Keratinocyte (primary cell): ENCODE data around the gene RASA3. TPM values are rescaled to one million over a fixed set of nuclear protein-coding genes. Genes with fewer than 3 reads are reported as not detected.
A peak's percentile ranks its signal among the peaks of the same experiment; 100 is the strongest.

Experiments used
- DNase-seq: peaks from one replicate; pipeline ENCODE4 v3.0.0-alpha.2; 2011; ENCODE audit warnings: low read depth, missing footprints, low spot score
- FAIRE-seq: peaks from 2 replicates; lab custom pipeline; 2011; peaks lifted over from hg19 to GRCh38; lab: Jason Lieb, UNC
- H2AFZ ChIP-seq: 2 replicates; pipeline ENCODE4 v1.6.0; 2012; ENCODE audit warnings: low read length, control low read depth, inconsistent platforms; ENCODE audit not compliant: control insufficient read depth
- H3K27ac ChIP-seq: 2 replicates; pipeline ENCODE4 v1.5.1; 2011; ENCODE audit warnings: low read length; ENCODE audit not compliant: control insufficient read depth, insufficient read depth
- H3K27me3 ChIP-seq: 3 replicates; pipeline ENCODE4 v1.6.0; 2011; ENCODE audit warnings: low read length; ENCODE audit not compliant: control insufficient read depth, insufficient read depth; ENCODE audit errors: extremely low read depth
- H3K36me3 ChIP-seq, 2 experiments: 2 replicates in 1 of 2; 3 replicates in 1 of 2; pipeline ENCODE4 v1.5.1; 2011; ENCODE audit warnings: low read length in 2 of 2, mild to moderate bottlenecking in 1 of 2; ENCODE audit not compliant: control insufficient read depth in 2 of 2, insufficient read depth in 2 of 2; ENCODE audit errors: extremely low read depth in 1 of 2
- H3K4me1 ChIP-seq: 3 replicates; pipeline ENCODE4 v1.5.1; 2011; ENCODE audit warnings: low read length; ENCODE audit not compliant: control insufficient read depth, insufficient read depth; ENCODE audit errors: extremely low read depth
- H3K4me2 ChIP-seq: 3 replicates; pipeline ENCODE4 v1.6.0; 2011; ENCODE audit warnings: low read depth, low read length; ENCODE audit not compliant: control insufficient read depth, insufficient read depth; ENCODE audit errors: extremely low read depth
- H3K4me3 ChIP-seq, 3 experiments: fragments of 200-600 bp in 1 of 3; sonication (generic) in 1 of 3; 2 replicates in 2 of 3; 3 replicates in 1 of 3; pipeline ENCODE4 v1.5.1; 2011 to 2016; ENCODE audit warnings: low read length in 3 of 3, mild to moderate bottlenecking in 3 of 3, control low read depth in 2 of 3, inconsistent platforms in 1 of 3, low read depth in 1 of 3, mixed read lengths in 1 of 3, mixed run types in 1 of 3, moderate library complexity in 1 of 3; ENCODE audit not compliant: control insufficient read depth in 2 of 3, insufficient read depth in 2 of 3; ENCODE audit errors: extremely low read depth in 1 of 3
- H3K79me2 ChIP-seq: 2 replicates; pipeline ENCODE4 v1.6.0; 2012; ENCODE audit warnings: low read length; ENCODE audit not compliant: control insufficient read depth, insufficient read depth
- H3K9ac ChIP-seq: 3 replicates; pipeline ENCODE4 v1.6.0; 2011; ENCODE audit warnings: low read length; ENCODE audit not compliant: control insufficient read depth, insufficient read depth; ENCODE audit errors: extremely low read depth
- H3K9me1 ChIP-seq: 3 replicates; pipeline ENCODE4 v1.6.0; 2011; ENCODE audit warnings: low read length; ENCODE audit not compliant: control insufficient read depth, insufficient read depth; ENCODE audit errors: extremely low read depth
- H3K9me3 ChIP-seq: 2 replicates; pipeline ENCODE4 v1.5.1; 2012; ENCODE audit warnings: low read depth, low read length; ENCODE audit not compliant: control insufficient read depth
- H4K20me1 ChIP-seq: 3 replicates; pipeline ENCODE4 v1.6.0; 2011; ENCODE audit warnings: low read length; ENCODE audit not compliant: control insufficient read depth, insufficient read depth; ENCODE audit errors: extremely low read depth
- EZH2 ChIP-seq: IDR thresholded peaks from one replicate; pipeline ENCODE4 v1.6.1; 2012; ENCODE audit warnings: inconsistent platforms, mild to moderate bottlenecking, low read length, moderate library complexity
- dilution Hi-C: fragments of 300-500 bp; cut with MboI; formaldehyde crosslinking; loops from one replicate; pipeline ENCODE4 v1.7.0; 2020; ENCODE audit warnings: low sequenced_read_pairs; ENCODE audit not compliant: extremely low pct_ligation_motif_present
- polyA plus RNA-seq, 5 experiments: library from polyadenylated mRNA; depleted of rRNA in 3 of 5; stranded (reverse) in 3 of 5; stranded (forward) in 1 of 5; unstranded in 1 of 5; fragments of >200 nt; gene quantifications; 1 replicate in 1 of 5; 2 replicates in 3 of 5; 3 replicates in 1 of 5; pipeline versions ENCODE4 v1.2.1 to v1.2.3, GENCODE V29; 2011 to 2012; ENCODE audit warnings: missing spikeins in 2 of 5, low read depth in 1 of 5, low replicate concordance in 1 of 5
- TF ChIP-seq, protein P1 (sequence below), 3 experiments: IDR thresholded peaks in 1 of 3; conservative IDR thresholded peaks in 1 of 3; optimal IDR thresholded peaks in 1 of 3; 2 replicates in 2 of 3; 3 replicates in 1 of 3; pipeline versions ENCODE3 to v1.5.1; 2011; ENCODE audit warnings: low read length in 3 of 3, mild to moderate bottlenecking in 3 of 3, moderate library complexity in 2 of 3, control low read depth in 1 of 3, inconsistent platforms in 1 of 3; ENCODE audit not compliant: insufficient read depth in 2 of 3; ENCODE audit errors: extremely low read depth in 1 of 3

Gene RASA3
- polyA plus RNA-seq, 1 donor (not counting 4 experiments of a cell fraction or from before 2014, with no cell fraction given), result 4.1 TPM

DNA sequence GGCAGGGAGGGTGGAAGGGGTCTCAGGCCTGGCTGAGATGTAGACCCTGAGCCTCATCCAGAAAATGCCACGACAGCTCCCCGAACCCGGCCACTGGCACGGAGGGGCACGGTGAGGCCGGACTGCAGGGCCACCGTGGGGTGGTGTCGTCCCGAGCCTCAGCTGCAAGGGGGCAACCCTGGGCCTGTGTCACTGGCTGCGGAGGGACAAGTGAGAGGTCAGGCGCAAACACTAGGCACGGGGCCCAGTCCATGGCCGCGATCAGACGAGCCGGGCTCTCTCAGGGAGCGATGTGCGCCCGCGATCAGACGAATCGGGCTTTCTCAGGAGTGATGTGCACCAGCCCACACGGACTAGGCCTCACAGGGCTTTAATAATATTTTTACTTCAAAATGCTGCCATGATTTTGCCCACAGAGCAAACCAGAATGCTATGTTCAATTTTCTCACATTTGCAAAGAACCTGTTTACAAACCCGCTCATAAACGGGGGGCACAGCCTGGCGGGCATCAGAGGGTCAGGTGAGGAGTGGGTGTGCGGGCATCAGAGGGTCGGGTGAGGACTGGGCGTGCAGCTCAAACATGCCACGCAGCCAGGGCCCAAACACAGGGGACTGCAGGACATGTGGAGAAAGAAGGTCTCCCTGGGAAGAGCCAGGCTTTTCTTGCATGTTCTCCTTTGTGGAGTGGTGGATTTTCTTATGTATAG is 115.9 kb downstream of the RASA3 start:
- Histone ChIP-seq H3K27me3 (no peaks in the 10 kb centered on the region), H3K4me1 (peaks cover 9% of the 10 kb centered on the region), H3K9me3 (no peaks in the 10 kb centered on the region), H4K20me1 (peaks cover 3% of the 10 kb centered on the region), H3K9ac (no peak overlapping the region), H3K9me1 (no peaks in the 10 kb centered on the region), H2AFZ (no peak overlapping the region), H3K4me3 (no peak overlapping the region), H3K27ac (no peak overlapping the region), H3K79me2 (no peaks in the 10 kb centered on the region), H3K4me2 (no peak overlapping the region), H3K36me3 (peaks cover 0 to 1% of the 10 kb centered on the region in 2 experiments)
- TF ChIP-seq, protein P1, sequence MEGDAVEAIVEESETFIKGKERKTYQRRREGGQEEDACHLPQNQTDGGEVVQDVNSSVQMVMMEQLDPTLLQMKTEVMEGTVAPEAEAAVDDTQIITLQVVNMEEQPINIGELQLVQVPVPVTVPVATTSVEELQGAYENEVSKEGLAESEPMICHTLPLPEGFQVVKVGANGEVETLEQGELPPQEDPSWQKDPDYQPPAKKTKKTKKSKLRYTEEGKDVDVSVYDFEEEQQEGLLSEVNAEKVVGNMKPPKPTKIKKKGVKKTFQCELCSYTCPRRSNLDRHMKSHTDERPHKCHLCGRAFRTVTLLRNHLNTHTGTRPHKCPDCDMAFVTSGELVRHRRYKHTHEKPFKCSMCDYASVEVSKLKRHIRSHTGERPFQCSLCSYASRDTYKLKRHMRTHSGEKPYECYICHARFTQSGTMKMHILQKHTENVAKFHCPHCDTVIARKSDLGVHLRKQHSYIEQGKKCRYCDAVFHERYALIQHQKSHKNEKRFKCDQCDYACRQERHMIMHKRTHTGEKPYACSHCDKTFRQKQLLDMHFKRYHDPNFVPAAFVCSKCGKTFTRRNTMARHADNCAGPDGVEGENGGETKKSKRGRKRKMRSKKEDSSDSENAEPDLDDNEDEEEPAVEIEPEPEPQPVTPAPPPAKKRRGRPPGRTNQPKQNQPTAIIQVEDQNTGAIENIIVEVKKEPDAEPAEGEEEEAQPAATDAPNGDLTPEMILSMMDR (optimal IDR thresholded peaks at IDR 0.05 in 1 of 3, IDR thresholded peaks at IDR 0.05 in 1 of 3, conservative IDR thresholded peaks at IDR 0.05 in 1 of 3; ENCODE audit: extremely low read depth in 1 of 3, insufficient read depth in 2 of 3, low read length in 3 of 3), result no peak
- TF ChIP-seq EZH2, result no peak
- no peak for DNase-seq
- FAIRE-seq, result no peak
- dilution Hi-C loops, result no loop called here

DNA sequence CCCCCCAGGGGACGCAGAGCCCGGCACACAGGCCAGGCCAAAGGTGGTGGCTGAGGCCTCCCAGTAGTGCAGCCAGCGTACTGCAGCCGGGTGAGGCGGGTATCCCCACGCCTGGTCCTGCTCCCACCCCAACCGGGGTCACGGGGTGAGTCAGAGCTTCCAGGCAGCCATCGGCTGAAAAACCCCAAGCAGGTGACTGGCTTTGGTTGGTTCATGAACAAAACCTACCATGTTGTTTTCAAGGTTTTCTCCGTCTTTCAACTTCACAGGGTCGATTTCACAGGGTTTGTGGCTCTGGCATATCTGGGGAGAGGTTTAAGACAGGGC is 116.5 kb downstream of the RASA3 start:
- no peak overlapping the region for H2AFZ ChIP-seq
- dilution Hi-C loops, result no loop called here
- no peaks in the 10 kb centered on the region for H3K79me2 ChIP-seq
- TF ChIP-seq, protein P1 (optimal IDR thresholded peaks at IDR 0.05 in 1 of 3, IDR thresholded peaks at IDR 0.05 in 1 of 3, conservative IDR thresholded peaks at IDR 0.05 in 1 of 3; ENCODE audit: extremely low read depth in 1 of 3, insufficient read depth in 2 of 3, low read length in 3 of 3), result no peak
- TF ChIP-seq EZH2, result no peak
- H3K27me3 ChIP-seq, result no peaks in the 10 kb centered on the region
- no peak overlapping the region for H3K27ac ChIP-seq
- H3K36me3 ChIP-seq, result peaks cover 0 to 3% of the 10 kb centered on the region in 2 experiments
- FAIRE-seq (no peak), DNase-seq (no peak)
- no peak overlapping the region for H3K4me3 ChIP-seq
- H3K9me1 ChIP-seq, result no peaks in the 10 kb centered on the region
- no peaks in the 10 kb centered on the region for H3K9me3 ChIP-seq
- peaks cover 3% of the 10 kb centered on the region for H4K20me1 ChIP-seq
- H3K4me1 ChIP-seq, result peaks cover 9% of the 10 kb centered on the region
- peak overlapping the region; percentile 75 for H3K4me2 ChIP-seq
- no peak overlapping the region for H3K9ac ChIP-seq
